ENCODE results near the gene DNAJC5.

- TF ChIP-seq CTCF (conservative IDR thresholded peaks at IDR 0.05; ENCODE audit: low read length), result no peak
- TF ChIP-seq EZH2phosphoT487 (IDR thresholded peaks at IDR 0.05; ENCODE audit: borderline replicate concordance, low read depth, low read length), result no peak
Measured at GRCh38 chr20:63908008-63908682, 13.2 kb downstream of the DNAJC5 start.

Measured in OCI-LY7 (cell line).